Stimulated activated CD8-positive, alpha-beta memory T cell treated with anti-CD3 and anti-CD28 coated beads, Interleukin-12 subunit alpha, Interleukin-12 subunit beta, amount 100 ng/mL, for 4 hours (primary cell): ENCODE measurements around the gene BMP2.

Experiments
- DNase-seq: peaks from one replicate; pipeline ENCODE4 v3.0.0-alpha.2; 2020; ENCODE audit warnings: low read depth

The BMP2 gene

DNA sequence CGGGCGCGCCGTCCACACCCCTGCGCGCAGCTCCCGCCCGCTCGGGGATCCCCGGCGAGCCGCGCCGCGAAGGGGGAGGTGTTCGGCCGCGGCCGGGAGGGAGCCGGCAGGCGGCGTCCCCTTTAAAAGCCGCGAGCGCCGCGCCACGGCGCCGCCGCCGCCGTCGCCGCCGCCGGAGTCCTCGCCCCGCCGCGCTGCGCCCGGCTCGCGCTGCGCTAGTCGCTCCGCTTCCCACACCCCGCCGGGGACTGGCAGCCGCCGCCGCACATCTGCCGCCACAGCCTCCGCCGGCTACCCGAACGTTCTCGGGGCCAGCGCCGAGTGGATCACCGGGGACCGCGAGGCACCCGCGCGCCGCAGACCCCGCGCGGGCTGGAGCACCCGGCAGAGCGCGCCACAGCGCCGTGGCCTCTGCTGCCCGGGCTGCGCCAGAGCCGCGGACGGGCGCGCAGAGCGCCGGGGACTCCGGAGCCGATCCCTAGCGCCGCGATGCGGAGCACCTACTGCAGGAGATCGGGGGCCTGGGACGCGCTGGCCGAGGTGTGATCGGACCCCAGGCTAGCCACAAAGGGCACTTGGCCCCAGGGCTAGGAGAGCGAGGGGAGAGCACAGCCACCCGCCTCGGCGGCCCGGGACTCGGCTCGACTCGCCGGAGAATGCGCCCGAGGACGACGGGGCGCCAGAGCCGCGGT, at the start of gene BMP2:
Gene BMP2, plus strand, starts transcription at position 151 of the 692 bp plus-strand sequence. CDS start 2,441 bp downstream, outside the sequence.
- DNase-seq, result no peak

DNA sequence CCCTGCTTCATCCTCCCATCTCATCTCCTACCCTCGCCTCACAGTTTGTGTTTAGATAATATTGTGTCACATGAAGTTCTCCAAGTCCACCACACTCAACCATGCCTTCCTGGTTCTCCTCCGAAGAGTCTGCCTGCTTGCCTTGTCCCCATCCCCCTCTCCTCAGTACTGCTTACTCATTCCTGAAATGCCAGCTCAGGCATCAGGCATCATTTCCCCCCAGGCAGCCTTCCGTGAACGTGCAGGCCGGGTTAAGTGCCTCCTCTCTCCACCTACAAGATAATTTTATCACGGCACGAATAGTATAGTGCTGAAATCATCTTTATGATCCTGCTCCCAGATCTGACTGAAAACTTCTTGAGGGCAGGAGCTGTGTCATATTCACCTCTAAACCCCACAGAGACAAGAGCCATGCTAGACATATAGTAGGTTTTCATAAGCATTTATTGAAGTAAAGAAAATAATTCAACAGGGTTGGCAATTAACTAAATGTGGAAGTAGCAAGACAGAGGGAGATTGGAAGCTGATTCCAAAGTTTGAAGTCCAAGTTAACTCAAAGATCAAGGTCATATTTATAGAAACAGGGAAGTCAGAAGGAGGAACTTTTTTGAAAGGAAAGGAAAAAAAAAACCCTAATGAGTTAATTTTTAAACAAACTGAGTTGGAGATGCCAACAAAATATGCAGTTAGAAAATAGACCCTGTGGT, 48.7 kb upstream of the BMP2 start:
- DNase-seq, result no peak

GRCh38 chr20:6719369-6719721, 48.1 kb upstream of the BMP2 start:
- DNase-seq, result no peak

GRCh38 chr20:6726761-6727160, 40.7 kb upstream of the BMP2 start:
- no peak for DNase-seq

GRCh38 chr20:6730672-6731328, 36.7 kb upstream of the BMP2 start:
- no peak for DNase-seq

DNA sequence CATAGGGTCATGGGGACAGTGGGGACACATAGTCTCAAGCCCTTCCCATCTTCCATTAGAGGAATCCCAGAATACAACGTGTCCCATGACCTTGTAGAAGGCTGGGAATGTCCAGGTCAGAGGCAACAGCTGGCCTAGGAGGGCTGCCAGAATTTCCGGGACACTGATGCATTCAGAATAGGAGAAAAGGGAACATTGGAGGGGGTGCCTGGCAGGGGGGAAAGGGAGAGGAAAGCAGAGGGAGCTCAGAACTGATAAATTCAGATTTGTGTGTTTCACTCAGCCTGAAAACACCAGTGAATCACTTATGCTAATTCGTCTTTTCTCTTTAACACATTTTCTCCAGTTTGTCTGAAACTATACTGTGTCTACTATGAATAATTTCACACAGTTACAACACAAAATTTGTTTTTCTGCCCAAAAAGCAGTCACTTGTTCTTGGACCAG, 35.5 kb upstream of the BMP2 start:
- DNase-seq, result no peak

DNA sequence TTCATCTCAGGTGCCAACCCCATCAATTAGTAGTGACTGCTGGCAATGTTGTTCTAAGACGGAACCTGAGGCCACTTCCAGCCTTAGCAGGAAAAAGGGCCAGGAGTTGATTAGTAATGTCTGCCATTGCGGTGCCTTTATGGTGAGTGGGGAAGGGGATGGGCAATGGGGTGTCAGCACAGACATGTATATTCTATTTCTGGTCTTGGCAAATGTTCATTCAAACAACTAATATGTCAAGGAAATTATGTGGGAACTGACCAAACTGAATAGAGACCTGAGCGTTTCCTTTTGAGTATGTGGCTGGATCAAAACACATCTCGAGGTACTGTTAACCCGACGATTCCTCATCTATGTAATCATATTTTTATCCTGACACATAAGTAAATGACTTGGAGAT, 34.6 kb upstream of the BMP2 start:
- DNase-seq, result no peak

DNA sequence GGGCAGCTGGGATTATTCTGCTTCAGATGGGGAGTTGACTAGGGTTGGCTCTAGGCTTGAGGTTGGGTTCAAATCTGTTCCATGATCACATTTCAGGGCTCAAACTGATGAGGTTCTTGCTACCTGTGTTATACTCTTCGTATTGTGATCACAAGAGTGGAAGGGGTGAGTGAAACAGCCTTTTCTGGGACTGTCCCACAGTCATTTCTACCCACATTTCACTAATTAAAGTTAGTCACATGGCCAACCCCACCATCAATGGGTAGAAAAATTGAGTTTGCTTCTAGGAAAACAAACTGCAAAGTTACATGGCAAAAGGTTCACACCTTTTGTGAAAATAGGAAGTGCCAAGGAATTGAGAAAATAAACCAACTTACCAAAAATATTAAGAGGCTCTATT, 33.5 kb upstream of the BMP2 start:
- no peak for DNase-seq

GRCh38 chr20:6735942-6736845, 31.3 kb upstream of the BMP2 start:
- DNase-seq, result no peak

DNA sequence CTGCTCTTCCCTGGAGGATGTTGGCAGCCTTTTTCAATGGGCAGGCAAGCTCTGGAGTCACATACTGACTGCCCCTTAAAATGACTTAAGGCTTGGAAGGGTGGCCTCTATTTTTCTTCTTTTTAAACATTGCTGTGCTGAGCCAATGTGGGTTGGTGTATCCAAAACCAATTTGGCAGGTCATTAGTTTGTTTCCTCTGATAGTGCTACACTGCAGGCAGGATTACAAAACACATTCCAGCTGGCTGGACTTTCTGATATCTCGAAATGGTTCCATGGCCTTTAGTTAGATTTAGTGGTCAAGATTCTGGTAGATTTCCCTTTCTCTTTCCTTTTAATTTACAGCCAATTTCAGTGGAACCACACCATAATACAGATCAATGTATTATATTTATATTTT, 28.1 kb upstream of the BMP2 start:
- no peak for DNase-seq

DNA sequence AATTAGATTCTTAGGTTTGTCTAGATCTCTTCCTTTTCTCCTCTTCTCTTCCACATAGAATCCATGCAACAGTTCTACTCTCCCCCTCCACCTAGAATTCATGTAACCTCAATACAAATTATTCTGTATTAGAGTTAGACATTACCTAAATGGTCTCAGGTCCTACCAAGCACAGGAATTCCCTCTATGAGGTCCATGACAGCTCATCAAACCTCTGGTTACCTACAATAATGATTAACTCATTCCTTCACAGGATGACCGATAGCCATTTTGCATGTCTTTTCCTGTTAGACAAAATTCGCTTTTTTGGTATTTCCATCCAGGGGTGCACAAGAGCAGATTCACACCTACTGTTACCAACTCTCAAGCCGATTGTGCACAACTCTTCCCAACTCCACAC, 27.4 kb upstream of the BMP2 start:
- no peak for DNase-seq

- no peak for DNase-seq
Measured at GRCh38 chr20:6744180-6744579, 23.3 kb upstream of the BMP2 start.

GRCh38 chr20:6744805-6745204, 22.7 kb upstream of the BMP2 start:
- no peak for DNase-seq

- no peak for DNase-seq
Measured at GRCh38 chr20:6746901-6747609, 20.4 kb upstream of the BMP2 start.

GRCh38 chr20:6750438-6750837, 17.0 kb upstream of the BMP2 start:
- no peak for DNase-seq

GRCh38 chr20:6756693-6757595, 10.5 kb upstream of the BMP2 start:
- no peak for DNase-seq

GRCh38 chr20:6764619-6765018, 2.9 kb upstream of the BMP2 start:
- DNase-seq, result no peak

- no peak for DNase-seq
Measured at GRCh38 chr20:6765469-6766058, 1.9 kb upstream of the BMP2 start.

DNA sequence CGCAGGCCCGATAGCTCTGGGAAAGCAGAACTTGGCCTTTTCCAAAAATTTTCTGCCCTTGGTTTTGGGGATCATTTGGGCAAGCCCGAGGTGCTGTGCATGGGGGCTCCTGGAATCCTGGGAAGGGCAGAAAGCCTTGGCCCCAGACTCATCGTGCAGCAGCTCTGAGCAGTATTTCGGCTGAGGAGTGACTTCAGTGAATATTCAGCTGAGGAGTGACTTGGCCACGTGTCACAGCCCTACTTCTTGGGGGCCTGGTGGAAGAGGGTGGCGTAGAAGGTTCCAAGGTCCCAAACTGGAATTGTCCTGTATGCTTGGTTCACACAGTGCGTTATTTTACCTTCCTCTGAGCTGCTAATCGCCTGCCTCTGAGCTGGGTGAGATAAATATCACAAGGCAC, 1.1 kb upstream of the BMP2 start:
- DNase-seq, result no peak

- no peak for DNase-seq
Measured at GRCh38 chr20:6767126-6767535, 355 bp upstream of the BMP2 start.
